Right lobe of liver (tissue), 6 donors: ENCODE data around the gene PIEZO2. TPM values are rescaled to one million over a fixed set of nuclear protein-coding genes. Genes with fewer than 3 reads are reported as not detected.
A peak's percentile ranks its signal among the peaks of the same experiment; 100 is the strongest.

ENCODE experiments used
- ATAC-seq, 4 donors: fragments of 200-7000 bp; cut with Tn5 transposase; one replicate each; pipeline ENCODE4 v1.9.1; 2020; ENCODE audit warnings: mild to moderate bottlenecking in 4 of 4, moderate library complexity in 4 of 4
- DNase-seq, 3 donors: peaks; one replicate each; pipeline ENCODE4 v3.0.0-alpha.2; 2020
- H3K27ac ChIP-seq, 3 donors: fragments of 200-600 bp; one replicate each; pipeline ENCODE4 v1.8.0; 2022
- H3K27me3 ChIP-seq, 2 donors: fragments of 200-600 bp; one replicate each; pipeline ENCODE4 v1.8.0; 2022
- H3K36me3 ChIP-seq, 4 donors: fragments of 200-600 bp; sonication (generic) in 1 of 4; one replicate each; pipeline versions ENCODE4 v1.5.1 to v1.8.0; 2017 to 2022; ENCODE audit warnings: control low read depth in 1 of 4
- H3K4me1 ChIP-seq, 4 donors: fragments of 200-600 bp; sonication (generic) in 1 of 4; one replicate each; pipeline versions ENCODE4 v1.5.1 to v1.8.0; 2017 to 2022; ENCODE audit warnings: control low read depth in 1 of 4
- H3K4me3 ChIP-seq, 3 donors: fragments of 200-600 bp; one replicate each; pipeline ENCODE4 v1.8.0; 2022
- H3K9me3 ChIP-seq, 4 donors: fragments of 200-600 bp; sonication (generic) in 1 of 4; one replicate each; pipeline versions ENCODE4 v1.5.1 to v1.8.0; 2017 to 2022; ENCODE audit warnings: control low read depth in 1 of 4
- POLR2A ChIP-seq: fragments of 450-650 bp; IDR thresholded peaks from one replicate; pipeline ENCODE4 v1.6.1; 2017; ENCODE audit warnings: antibody characterized with exemption, mild to moderate bottlenecking
- WGBS: methylation state at CpG from one replicate; pipeline ENCODE4 v1.1.6; 2018; ENCODE audit warnings: low coverage, low lambda C conversion rate; ENCODE audit not compliant: insufficient coverage; ENCODE audit errors: missing lambda C conversion rate; 5-methylcytosine and 5-hydroxymethylcytosine counted together
- intact Hi-C, 2 donors: fragments of 100-400 bp; cut with DNase I; formaldehyde crosslinking; loops; one replicate each; pipeline versions ENCODE4 v1.11.2 to v1.14.1; 2022
- total RNA-seq, 6 experiments: library from RNA; depleted of rRNA in 2 of 6; stranded (reverse); fragments of >200 nt in 2 of 6; fragmentation: NEBNext Ultra II Directional in 3 of 6; extraction: Animal tissue kit (Norgen Biotek cat#: 25700) in 3 of 6; gene quantifications; one replicate each; pipeline versions ENCODE4 v1.1.0 to v1.2.4, GENCODE V29; 2016 to 2023
- TF ChIP-seq, protein P1 (sequence below), 4 donors: fragments of 200-600 bp in 3 of 4; fragments of 450-650 bp in 1 of 4; IDR thresholded peaks; one replicate each; pipeline versions ENCODE4 v1.5.1 to v1.8.0; 2016 to 2022; ENCODE audit warnings: antibody characterized with exemption in 4 of 4, mild to moderate bottlenecking in 2 of 4
- donor health status: DM: no; HTN: yes; CAD: no.
- donor health status: DM: no; HTN: no; CAD: no.
- donor health status: DM: no; HTN: no; CAD: no.
- donor health status: DM: no; HTN: yes; CAD: no.
- donor health status: DM: no; HTN: yes; CAD: no.

The PIEZO2 gene
- total RNA-seq, 6 experiments from 2014 or later: 6.6 to 16.9 (median 10.1) TPM

DNA sequence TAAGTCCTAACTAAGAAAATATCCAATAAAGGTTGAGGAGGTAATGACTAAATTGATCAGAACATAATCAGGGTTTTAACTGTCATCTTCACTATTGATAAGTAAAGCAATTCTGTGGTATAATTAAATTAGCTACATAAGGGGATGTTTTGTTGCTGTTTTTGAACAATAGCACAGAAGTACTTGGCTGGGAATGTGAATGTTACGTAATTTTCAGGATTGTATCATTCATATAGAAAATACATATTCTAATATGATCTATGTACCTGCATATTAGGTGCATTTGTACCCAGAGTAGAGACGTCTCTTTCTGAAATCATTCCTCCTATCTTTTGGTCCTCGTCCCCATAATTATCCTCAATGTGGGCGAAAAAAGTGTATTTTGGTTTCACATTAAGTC lies 109.0 kb downstream of the PIEZO2 start:
- TF ChIP-seq POLR2A: no peak
- TF ChIP-seq, protein P1, sequence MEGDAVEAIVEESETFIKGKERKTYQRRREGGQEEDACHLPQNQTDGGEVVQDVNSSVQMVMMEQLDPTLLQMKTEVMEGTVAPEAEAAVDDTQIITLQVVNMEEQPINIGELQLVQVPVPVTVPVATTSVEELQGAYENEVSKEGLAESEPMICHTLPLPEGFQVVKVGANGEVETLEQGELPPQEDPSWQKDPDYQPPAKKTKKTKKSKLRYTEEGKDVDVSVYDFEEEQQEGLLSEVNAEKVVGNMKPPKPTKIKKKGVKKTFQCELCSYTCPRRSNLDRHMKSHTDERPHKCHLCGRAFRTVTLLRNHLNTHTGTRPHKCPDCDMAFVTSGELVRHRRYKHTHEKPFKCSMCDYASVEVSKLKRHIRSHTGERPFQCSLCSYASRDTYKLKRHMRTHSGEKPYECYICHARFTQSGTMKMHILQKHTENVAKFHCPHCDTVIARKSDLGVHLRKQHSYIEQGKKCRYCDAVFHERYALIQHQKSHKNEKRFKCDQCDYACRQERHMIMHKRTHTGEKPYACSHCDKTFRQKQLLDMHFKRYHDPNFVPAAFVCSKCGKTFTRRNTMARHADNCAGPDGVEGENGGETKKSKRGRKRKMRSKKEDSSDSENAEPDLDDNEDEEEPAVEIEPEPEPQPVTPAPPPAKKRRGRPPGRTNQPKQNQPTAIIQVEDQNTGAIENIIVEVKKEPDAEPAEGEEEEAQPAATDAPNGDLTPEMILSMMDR (IDR thresholded peaks at IDR 0.05): no peak
- ATAC-seq (no peak), DNase-seq (no peak)
- H3K36me3 ChIP-seq: no peaks in the 10 kb centered on the region
- intact Hi-C loops: loop anchor here (10.0 kb wide), 2 partner anchors 56 to 186 kb away; no protein-coding TSS in a partner anchor
- H3K4me3 ChIP-seq: no peak overlapping the region
- H3K9me3 ChIP-seq: no peaks in the 10 kb centered on the region
- WGBS: 31% methylated on average over 4 of the region's 4 CpGs
- H3K4me1 ChIP-seq: peaks cover 0 to 12% (median 3%) of the 10 kb centered on the region in 4 donors
- no peak overlapping the region for H3K27ac ChIP-seq
- H3K27me3 ChIP-seq: no peaks in the 10 kb centered on the region

DNA sequence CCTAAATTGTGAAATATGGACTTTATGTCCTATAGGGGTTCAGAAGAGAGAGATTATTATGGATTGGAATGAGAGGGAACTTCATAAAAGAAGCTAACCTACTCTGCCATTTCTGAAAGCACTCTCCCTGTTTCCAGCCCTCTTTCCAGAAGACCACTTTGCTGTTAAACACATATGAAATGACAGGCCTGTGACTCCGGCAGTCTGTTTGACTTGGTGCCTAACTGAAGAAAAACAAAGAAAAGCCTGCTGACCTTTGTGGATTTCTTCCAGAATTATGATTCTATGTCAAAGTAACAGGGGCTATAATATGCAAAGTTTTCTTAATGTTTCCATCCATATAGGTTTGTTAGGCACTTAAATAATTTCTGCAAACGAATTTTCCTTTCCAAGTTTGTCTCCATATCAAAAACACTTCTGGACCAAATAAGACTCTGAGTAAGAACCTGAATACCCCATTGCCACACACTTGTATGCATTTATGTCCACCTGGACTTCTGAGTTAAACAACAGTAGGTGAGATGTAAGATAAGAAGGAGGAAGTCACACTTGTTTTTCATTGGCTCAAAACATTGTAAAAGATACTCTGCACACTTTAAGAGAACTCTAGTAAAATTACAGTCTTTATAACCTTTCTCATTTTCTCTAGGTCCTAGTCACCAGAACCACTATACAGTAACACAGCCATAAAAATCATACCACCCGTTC lies 111.7 kb downstream of the PIEZO2 start:
- H3K9me3 ChIP-seq: no peaks in the 10 kb centered on the region
- intact Hi-C loops: no loop called here
- 58% methylated on average over 3 of the region's 3 CpGs for WGBS
- H3K27me3 ChIP-seq: no peaks in the 10 kb centered on the region
- TF ChIP-seq POLR2A: no peak
- TF ChIP-seq, protein P1 (IDR thresholded peaks at IDR 0.05): no peak
- H3K4me1 ChIP-seq: peaks cover 0 to 7% (median 3%) of the 10 kb centered on the region in 4 donors
- H3K36me3 ChIP-seq: no peaks in the 10 kb centered on the region
- H3K27ac ChIP-seq: no peak overlapping the region
- DNase-seq (no peak), ATAC-seq (no peak)
- no peak overlapping the region for H3K4me3 ChIP-seq

DNA sequence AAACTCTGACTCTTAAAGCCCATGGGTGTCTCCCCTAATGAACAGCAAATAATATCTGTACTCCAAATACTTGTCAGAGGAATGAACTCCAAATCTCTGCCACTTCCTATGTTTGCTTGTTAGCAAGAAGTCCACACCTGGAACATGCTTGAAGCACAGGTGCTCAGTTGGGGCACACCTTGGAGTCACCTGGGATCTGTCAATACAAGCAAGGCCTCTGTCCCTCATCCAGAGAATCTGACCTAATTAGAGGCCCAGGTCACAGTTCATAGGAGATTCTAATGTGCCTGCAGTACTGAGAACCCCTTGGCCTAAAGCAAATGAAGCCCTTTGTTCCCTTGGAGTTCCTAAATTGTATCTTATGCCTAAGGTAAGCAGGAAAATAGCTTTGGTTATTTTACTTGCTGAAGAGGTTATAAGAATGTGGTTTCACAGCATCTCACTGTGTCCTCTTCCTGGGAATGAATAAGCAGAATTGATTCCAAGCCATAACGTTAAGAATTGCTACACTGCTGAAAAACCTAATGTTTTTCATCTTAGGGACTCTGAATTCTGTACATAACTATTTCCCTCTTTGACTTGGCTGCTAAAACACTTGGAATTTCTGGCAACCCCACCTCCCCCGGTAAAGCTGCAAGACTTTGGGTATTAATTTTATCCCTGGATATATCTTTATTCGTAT lies 113.4 kb downstream of the PIEZO2 start:
- Histone ChIP-seq H3K4me3 (no peak overlapping the region), H3K4me1 (peaks cover 0 to 7% (median 3%) of the 10 kb centered on the region in 4 donors)
- TF ChIP-seq POLR2A: no peak
- TF ChIP-seq, protein P1 (IDR thresholded peaks at IDR 0.05): no peak

DNA sequence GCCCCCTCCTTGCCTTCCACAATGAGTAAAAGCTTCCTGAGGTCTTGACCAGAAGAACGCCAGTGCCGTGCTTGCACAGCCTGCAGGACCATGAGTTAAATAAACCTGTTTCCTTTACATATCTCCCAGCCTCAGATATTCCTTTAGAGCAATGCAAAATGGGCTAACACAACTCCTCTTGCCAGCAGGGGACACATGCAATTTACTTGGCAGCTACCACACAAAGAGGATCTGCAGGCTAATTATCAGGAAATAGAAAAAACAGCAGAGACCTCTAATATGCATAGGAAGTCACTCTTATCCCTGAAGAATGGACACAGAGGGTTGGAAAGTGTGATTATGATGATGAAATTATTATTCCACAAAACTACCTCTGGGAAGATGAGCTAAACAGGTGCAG lies 114.0 kb downstream of the PIEZO2 start:
- DNase-seq (no peak), ATAC-seq (peak in 3 of 4 donors; percentile 16 to 38 (median 29))
- Histone ChIP-seq H3K36me3 (no peaks in the 10 kb centered on the region), H3K27me3 (no peaks in the 10 kb centered on the region), H3K4me1 (peaks cover 0 to 7% (median 3%) of the 10 kb centered on the region in 4 donors), H3K27ac (no peak overlapping the region), H3K9me3 (no peaks in the 10 kb centered on the region), H3K4me3 (no peak overlapping the region)
- intact Hi-C loops: no loop called here
- no peak for TF ChIP-seq POLR2A
- TF ChIP-seq, protein P1 (IDR thresholded peaks at IDR 0.05): no peak
- WGBS: 51% methylated on average over 2 of the region's 2 CpGs

More for the DNA sequence above, 113.4 kb downstream of the PIEZO2 start:
- Histone ChIP-seq H3K27ac (no peak overlapping the region), H3K27me3 (no peaks in the 10 kb centered on the region), H3K36me3 (no peaks in the 10 kb centered on the region), H3K9me3 (no peaks in the 10 kb centered on the region)
- intact Hi-C loops: no loop called here
- ATAC-seq (peak; percentile 48 to 66 (median 59)), DNase-seq (no peak)
- 52% methylated on average over 3 of the region's 3 CpGs for WGBS
